RWPE2 (cell line): ENCODE measurements around the gene ACOX2.

Source experiments
- ATAC-seq: fragments of 200-7000 bp; cut with Tn5 transposase; 3 replicates; pipeline ENCODE4 v1.9.1; 2021; ENCODE audit warnings: low read depth
- DNase-seq: peaks from one replicate; pipeline ENCODE4 v3.0.0-alpha.2; 2020; ENCODE audit warnings: low spot score
- H3K27ac ChIP-seq: fragments of 450-650 bp; 2 replicates; pipeline ENCODE4 v1.5.1; 2017; ENCODE audit warnings: mild to moderate bottlenecking; ENCODE audit not compliant: poor library complexity, severe bottlenecking
- H3K27me3 ChIP-seq: fragments of 250-450 bp; sonication (Bioruptor Pico); 2 replicates; pipeline ENCODE4 v1.5.1; 2021; ENCODE audit warnings: mild to moderate bottlenecking, moderate library complexity; ENCODE audit not compliant: insufficient read depth, poor library complexity, severe bottlenecking
- H3K36me3 ChIP-seq: fragments of 250-450 bp; sonication (Bioruptor Pico); 2 replicates; pipeline ENCODE4 v1.5.1; 2020; ENCODE audit warnings: low read depth, mild to moderate bottlenecking, moderate library complexity
- H3K4me1 ChIP-seq: fragments of 250-450 bp; sonication (Bioruptor Pico); 2 replicates; pipeline ENCODE4 v1.5.1; 2021; ENCODE audit warnings: mild to moderate bottlenecking, moderate library complexity; ENCODE audit not compliant: insufficient read depth, poor library complexity, severe bottlenecking
- H3K4me3 ChIP-seq: fragments of 250-450 bp; sonication (Bioruptor Pico); 2 replicates; pipeline ENCODE4 v1.5.1; 2021; ENCODE audit warnings: mild to moderate bottlenecking, moderate library complexity; ENCODE audit not compliant: severe bottlenecking
- H3K9me3 ChIP-seq: fragments of 250-450 bp; sonication (Bioruptor Pico); 2 replicates; pipeline ENCODE4 v1.5.1; 2021; ENCODE audit warnings: mild to moderate bottlenecking, moderate library complexity; ENCODE audit not compliant: severe bottlenecking
- TF ChIP-seq, protein P1 (sequence below): fragments of 450-650 bp; IDR thresholded peaks from one replicate; pipeline ENCODE4 v1.5.1; 2017; ENCODE audit warnings: mild to moderate bottlenecking, moderate library complexity; ENCODE audit not compliant: poor library complexity, severe bottlenecking

ACOX2 gene

DNA sequence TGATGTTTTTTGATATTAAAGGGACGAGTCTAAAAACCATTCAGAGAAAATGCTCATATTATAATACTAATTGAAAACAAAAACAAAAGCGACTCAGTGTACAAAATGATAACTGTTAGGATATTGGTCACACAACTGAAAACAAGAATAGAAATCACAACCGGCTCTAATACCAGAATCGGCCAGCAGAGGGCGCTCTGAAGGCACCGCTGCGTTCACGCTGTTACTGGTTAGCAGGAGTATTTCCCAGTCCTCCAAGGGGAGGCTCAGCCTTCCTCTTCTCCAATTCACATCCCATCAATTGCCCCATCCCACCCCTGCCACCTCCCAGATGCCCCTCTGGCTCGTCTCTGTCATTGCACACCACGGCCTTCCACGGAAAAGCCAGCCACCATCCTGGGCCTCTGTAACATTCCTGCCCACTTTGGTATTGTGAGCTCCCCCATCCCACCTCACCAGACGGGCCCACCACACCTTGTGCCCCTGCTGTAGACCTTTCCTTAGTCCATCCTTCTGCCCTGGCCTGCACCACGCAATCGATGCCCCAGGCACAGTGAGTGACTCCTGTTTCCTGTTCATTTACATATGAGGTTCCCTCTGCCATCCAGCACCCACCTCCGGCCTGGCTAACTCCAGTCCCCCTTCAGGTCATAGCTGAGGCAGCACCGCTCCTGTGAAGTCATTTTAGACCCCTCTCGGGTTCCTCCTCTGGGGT lies 31.7 kb upstream of the ACOX2 start:
- Histone ChIP-seq H3K27ac (no peak overlapping the region), H3K4me3 (no peak overlapping the region), H3K27me3 (no peaks in the 10 kb centered on the region), H3K36me3 (no peaks in the 10 kb centered on the region), H3K9me3 (no peaks in the 10 kb centered on the region), H3K4me1 (peaks cover 14% of the 10 kb centered on the region)
- TF ChIP-seq, protein P1, sequence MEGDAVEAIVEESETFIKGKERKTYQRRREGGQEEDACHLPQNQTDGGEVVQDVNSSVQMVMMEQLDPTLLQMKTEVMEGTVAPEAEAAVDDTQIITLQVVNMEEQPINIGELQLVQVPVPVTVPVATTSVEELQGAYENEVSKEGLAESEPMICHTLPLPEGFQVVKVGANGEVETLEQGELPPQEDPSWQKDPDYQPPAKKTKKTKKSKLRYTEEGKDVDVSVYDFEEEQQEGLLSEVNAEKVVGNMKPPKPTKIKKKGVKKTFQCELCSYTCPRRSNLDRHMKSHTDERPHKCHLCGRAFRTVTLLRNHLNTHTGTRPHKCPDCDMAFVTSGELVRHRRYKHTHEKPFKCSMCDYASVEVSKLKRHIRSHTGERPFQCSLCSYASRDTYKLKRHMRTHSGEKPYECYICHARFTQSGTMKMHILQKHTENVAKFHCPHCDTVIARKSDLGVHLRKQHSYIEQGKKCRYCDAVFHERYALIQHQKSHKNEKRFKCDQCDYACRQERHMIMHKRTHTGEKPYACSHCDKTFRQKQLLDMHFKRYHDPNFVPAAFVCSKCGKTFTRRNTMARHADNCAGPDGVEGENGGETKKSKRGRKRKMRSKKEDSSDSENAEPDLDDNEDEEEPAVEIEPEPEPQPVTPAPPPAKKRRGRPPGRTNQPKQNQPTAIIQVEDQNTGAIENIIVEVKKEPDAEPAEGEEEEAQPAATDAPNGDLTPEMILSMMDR: peak; percentile 95
- no peak for DNase-seq
- ATAC-seq: peak; percentile 58

DNA sequence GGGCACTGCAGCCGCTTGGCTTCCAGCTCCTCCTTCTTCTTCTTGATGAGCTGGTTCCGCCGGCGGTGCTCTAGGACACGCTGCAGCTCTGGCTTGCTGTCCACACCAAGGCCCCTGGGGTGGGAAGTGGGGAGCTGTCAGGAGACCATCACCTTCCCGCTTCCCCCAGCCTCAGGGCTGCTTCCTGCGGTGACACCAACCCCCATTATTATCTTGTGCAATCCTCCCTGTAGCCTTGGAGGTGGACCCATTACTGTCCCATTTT lies 30.2 kb upstream of the ACOX2 start:
- Histone ChIP-seq H3K9me3 (no peaks in the 10 kb centered on the region), H3K4me1 (peaks cover 19% of the 10 kb centered on the region), H3K4me3 (no peak overlapping the region), H3K36me3 (no peaks in the 10 kb centered on the region), H3K27ac (no peak overlapping the region), H3K27me3 (no peaks in the 10 kb centered on the region)
- TF ChIP-seq, protein P1: no peak
- ATAC-seq (no peak), DNase-seq (no peak)

DNA sequence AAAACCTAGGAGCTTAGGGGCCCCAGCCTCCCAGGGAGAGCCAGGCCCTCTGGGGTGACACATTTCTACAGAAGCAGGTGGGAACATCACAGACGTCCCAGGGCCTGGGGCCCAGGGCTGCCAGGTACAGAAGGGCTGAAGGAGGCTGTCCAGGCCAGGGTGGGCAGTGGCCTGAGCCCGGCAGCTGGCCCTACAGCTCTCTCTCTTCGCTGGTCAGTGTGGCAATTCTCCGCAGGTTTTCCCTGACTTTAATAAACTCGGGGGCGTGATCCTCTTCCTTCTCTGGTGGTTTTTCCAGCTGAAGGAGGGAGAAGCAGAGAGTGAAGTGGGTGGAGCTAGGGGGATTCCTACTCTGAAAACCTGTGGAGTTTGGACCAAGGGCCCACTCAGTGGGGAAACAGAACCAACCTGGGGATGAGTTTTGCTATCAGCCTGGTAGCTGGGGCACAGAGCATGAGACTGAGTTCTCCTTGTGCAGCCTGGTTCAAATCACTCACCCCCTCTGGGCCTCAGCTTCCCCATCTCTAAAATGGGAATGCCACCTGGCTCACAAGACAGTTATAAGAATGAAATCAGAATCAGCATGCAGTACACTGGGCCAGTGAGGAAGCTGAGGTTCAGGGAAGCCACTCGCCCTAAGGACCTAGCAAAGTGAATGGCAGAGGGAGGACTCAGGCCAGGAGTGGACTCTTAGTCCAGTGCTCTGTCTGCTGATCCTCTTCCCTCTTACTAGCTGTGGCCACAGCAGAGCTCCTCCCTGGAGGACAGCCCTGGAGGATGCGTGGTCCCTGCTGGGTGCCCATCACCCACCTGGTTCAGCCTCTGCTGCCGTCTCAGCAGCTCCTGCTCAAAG lies 29.6 kb upstream of the ACOX2 start:
- TF ChIP-seq, protein P1: no peak
- Histone ChIP-seq H3K4me1 (peaks cover 19% of the 10 kb centered on the region), H3K9me3 (no peaks in the 10 kb centered on the region), H3K4me3 (no peak overlapping the region), H3K27ac (no peak overlapping the region), H3K36me3 (no peaks in the 10 kb centered on the region), H3K27me3 (no peaks in the 10 kb centered on the region)
- no peak for ATAC-seq
- DNase-seq: no peak

DNA sequence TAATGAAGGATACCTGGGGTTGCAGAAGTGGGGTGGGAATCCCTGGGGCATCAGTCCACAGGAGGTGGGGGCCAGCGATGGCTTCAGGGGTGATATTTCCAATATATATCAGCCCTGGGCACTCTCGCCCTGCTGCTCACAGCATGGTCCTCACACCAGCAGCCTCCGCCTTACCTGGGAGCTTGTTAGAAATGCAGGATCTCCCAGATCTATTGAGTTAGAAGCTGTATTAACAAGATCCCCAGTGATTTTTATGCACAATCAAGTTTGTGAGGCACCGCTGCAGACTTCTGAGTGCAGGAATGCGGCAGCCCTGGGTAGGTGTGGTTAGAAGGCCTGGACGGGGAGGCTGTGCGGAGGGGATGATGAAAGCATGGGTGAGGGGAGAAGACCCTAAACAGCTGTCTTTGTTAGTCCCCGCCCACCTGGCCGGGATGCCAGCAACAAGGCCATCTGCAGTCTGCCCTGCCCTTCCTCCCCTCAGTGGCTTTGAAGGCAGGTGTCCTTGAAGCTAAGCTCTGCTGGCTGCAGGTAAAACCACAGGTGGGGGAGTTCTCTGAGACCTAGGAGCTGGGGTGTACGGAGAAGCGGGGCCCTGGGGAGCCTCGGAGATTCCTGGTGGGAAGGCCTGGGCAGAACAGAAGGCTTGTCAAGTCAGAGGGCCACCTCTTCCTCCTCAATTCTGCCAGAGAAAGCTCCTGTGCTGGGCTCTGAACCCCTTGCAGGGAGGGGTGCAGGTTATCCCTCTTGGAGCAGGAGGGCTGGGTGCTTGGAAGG lies 28.8 kb upstream of the ACOX2 start:
- Histone ChIP-seq H3K36me3 (no peaks in the 10 kb centered on the region), H3K4me1 (peaks cover 19% of the 10 kb centered on the region), H3K4me3 (no peak overlapping the region), H3K27ac (no peak overlapping the region), H3K27me3 (no peaks in the 10 kb centered on the region), H3K9me3 (no peaks in the 10 kb centered on the region)
- ATAC-seq: no peak
- no peak for DNase-seq
- TF ChIP-seq, protein P1: no peak
